Activated T-cell treated with anti-CD3 and anti-CD28 coated beads, Interleukin-2, amount 50 U/mL, for 4 hours (primary cell): ENCODE results near the gene SCARB1. TPM values are rescaled to one million over a fixed set of nuclear protein-coding genes. Genes with fewer than 3 reads are reported as not detected.

Source experiments
- ATAC-seq, 2 donors: fragments of 200-7000 bp; cut with Tn5 transposase; one replicate each; pipeline ENCODE4 v1.10.0; 2021
- DNase-seq: peaks from one replicate; pipeline ENCODE4 v3.0.0-alpha.2; 2020
- H3K27me3 Mint-ChIP-seq: one replicate; pipeline ENCODE4 v1.8.0; 2021; ENCODE audit warnings: low read depth, mixed read lengths
- H3K36me3 Mint-ChIP-seq: one replicate; pipeline ENCODE4 v1.8.0; 2022; ENCODE audit warnings: mixed read lengths; ENCODE audit not compliant: insufficient read depth
- H3K4me1 Mint-ChIP-seq: one replicate; pipeline ENCODE4 v1.8.0; 2021; ENCODE audit warnings: low read depth, mixed read lengths
- H3K4me3 Mint-ChIP-seq: one replicate; pipeline ENCODE4 v1.8.0; 2021; ENCODE audit warnings: mild to moderate bottlenecking, moderate library complexity, mixed read lengths
- H3K9me3 Mint-ChIP-seq: one replicate; pipeline ENCODE4 v1.8.0; 2021; ENCODE audit warnings: mixed read lengths
- total RNA-seq, 3 donors: library from RNA; stranded (reverse); gene quantifications; one replicate each; pipeline ENCODE4 v1.2.1, GENCODE V29; 2021

The SCARB1 gene
- total RNA-seq, 3 donors from 2014 or later: 17.0 to 29.9 (median 23.4) TPM

GRCh38 chr12:124847113-124848074, 16.3 kb downstream of the SCARB1 start:
- ATAC-seq (no peak), DNase-seq (no peak)
- no peak overlapping the region for H3K4me3 Mint-ChIP-seq
- H3K27me3 Mint-ChIP-seq: no peaks in the 10 kb centered on the region
- H3K4me1 Mint-ChIP-seq: peaks cover 2% of the 10 kb centered on the region
- no peaks in the 10 kb centered on the region for H3K36me3 Mint-ChIP-seq
- H3K9me3 Mint-ChIP-seq: no peaks in the 10 kb centered on the region

DNA sequence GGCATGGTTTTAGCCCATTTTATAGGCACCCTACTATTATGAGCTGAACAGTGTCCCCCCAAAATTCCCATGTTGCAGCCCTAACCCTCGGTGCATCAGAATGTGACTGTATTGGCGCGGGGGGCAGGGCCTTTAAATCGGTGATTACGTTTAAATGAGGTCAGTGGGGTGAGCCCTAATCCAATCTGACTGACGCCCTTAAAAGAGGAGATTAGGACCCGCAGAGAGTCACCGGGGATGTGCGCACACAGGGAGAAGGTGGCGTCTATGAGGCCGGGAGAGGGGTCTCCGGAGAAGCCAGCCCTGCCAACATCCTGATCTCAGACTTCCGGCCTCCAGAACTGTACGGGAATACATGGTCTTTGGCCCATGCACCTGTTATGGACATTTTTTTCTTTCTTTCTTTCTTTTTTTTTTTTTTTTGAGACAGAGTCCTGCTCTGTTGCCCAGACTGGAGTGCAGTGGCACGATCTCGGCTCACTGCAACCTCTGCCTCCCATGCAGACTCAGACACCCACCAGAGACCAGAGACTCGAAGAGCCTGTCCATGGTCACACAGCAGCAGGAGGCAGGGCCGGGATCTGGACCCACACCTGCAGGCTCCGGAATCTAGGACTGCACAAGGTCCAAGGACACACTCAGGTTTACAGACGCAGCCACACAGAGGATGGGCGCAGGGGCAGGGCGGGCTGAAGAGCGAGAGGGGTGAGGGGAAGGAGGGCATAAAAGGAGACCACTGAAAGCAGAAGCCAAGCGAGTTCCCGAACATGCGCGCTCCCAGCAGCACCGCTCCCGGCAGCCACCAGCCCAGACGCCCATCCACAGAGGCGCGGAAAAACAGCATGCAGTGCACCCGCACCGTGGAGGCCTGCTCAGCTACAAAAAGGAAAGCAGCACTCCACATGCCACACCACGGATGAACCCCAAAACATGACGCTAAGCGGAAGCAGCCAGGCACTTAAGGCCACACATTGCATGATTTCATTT, 19.0 kb downstream of the SCARB1 start:
- H3K36me3 Mint-ChIP-seq: no peaks in the 10 kb centered on the region
- H3K4me1 Mint-ChIP-seq: no peaks in the 10 kb centered on the region
- H3K4me3 Mint-ChIP-seq: no peak overlapping the region
- ATAC-seq (no peak), DNase-seq (no peak)
- H3K27me3 Mint-ChIP-seq: no peaks in the 10 kb centered on the region
- no peaks in the 10 kb centered on the region for H3K9me3 Mint-ChIP-seq

GRCh38 chr12:124842800-124843510, 20.7 kb downstream of the SCARB1 start:
- no peaks in the 10 kb centered on the region for H3K4me1 Mint-ChIP-seq
- H3K36me3 Mint-ChIP-seq: no peaks in the 10 kb centered on the region
- DNase-seq: no peak
- H3K27me3 Mint-ChIP-seq: no peaks in the 10 kb centered on the region
- no peak for ATAC-seq
- no peak overlapping the region for H3K4me3 Mint-ChIP-seq
- H3K9me3 Mint-ChIP-seq: no peaks in the 10 kb centered on the region

DNA sequence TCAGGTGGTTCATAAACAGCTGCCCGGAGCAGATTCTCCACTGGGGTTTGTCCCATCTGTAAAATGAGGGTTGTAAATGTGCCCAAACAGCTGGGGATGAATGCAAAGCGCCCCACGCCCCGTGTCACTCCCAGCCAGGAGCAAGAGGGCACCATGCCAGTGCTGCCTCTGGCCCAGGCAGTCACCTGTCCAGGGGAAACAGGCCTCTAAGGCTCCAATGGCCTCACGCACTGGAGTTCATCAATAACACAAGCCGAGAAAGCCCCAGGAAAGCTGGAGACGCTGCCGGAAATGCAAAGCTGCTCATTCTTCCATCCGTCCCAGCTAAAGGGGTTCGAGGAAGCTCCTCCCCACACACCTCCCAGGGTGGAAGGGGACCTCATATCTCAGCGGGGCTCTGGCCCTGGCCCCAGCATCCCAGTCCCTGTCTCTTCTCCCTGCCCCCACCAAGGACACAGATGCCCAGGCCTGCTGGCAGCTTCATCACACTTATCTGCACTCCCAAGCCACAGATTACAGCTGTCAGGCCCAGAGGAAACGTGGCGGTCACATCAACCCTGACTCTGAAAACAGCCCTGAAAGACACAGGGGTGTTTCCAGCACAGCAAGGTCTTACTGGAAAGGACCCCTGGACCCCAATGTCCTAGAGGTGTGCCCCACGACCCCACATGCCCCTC, 21.5 kb downstream of the SCARB1 start:
- Mint-ChIP-seq H3K9me3 (no peaks in the 10 kb centered on the region), H3K4me3 (no peak overlapping the region)
- no peak for ATAC-seq

GRCh38 chr12:124841558-124841945, 22.1 kb downstream of the SCARB1 start:
- ATAC-seq (no peak), DNase-seq (no peak)
- H3K9me3 Mint-ChIP-seq: no peaks in the 10 kb centered on the region

More for the DNA sequence above, 21.5 kb downstream of the SCARB1 start:
- no peaks in the 10 kb centered on the region for H3K36me3 Mint-ChIP-seq
- no peaks in the 10 kb centered on the region for H3K4me1 Mint-ChIP-seq
- H3K27me3 Mint-ChIP-seq: no peaks in the 10 kb centered on the region
- no peak for DNase-seq

GRCh38 chr12:124837958-124838803, 25.5 kb downstream of the SCARB1 start:
- H3K4me1 Mint-ChIP-seq: no peaks in the 10 kb centered on the region

More at GRCh38 chr12:124841558-124841945, 22.1 kb downstream of the SCARB1 start:
- no peaks in the 10 kb centered on the region for H3K36me3 Mint-ChIP-seq
- no peaks in the 10 kb centered on the region for H3K27me3 Mint-ChIP-seq
- H3K4me1 Mint-ChIP-seq: no peaks in the 10 kb centered on the region
- no peak overlapping the region for H3K4me3 Mint-ChIP-seq

GRCh38 chr12:124837249-124837897, 26.3 kb downstream of the SCARB1 start:
- no peak for DNase-seq
- Mint-ChIP-seq H3K36me3 (no peaks in the 10 kb centered on the region), H3K27me3 (no peaks in the 10 kb centered on the region), H3K4me3 (no peak overlapping the region), H3K9me3 (no peaks in the 10 kb centered on the region), H3K4me1 (no peaks in the 10 kb centered on the region)
- no peak for ATAC-seq

More at GRCh38 chr12:124837958-124838803, 25.5 kb downstream of the SCARB1 start:
- ATAC-seq (no peak), DNase-seq (no peak)
- Mint-ChIP-seq H3K9me3 (no peaks in the 10 kb centered on the region), H3K4me3 (no peak overlapping the region), H3K36me3 (no peaks in the 10 kb centered on the region), H3K27me3 (no peaks in the 10 kb centered on the region)

DNA sequence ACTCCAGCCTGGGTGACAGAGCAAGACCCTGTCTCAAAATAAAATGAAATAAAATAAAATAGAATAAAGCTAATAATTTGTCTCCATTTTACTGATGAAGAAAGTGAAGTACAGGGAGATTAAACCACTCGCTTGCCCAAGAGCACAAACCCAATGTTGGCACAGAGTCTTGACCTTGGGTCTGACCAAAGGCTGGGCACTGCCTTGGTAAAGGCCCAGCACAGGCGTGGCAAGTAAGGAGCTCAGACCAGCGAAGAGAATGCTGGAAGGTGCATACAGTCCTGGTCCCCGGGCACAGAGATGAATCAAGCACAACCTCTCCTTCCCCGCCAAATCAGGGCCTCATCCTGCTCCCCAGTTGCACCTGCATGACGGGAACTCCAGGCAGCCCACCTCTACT, 26.9 kb downstream of the SCARB1 start:
- ATAC-seq (no peak), DNase-seq (no peak)
- no peaks in the 10 kb centered on the region for H3K27me3 Mint-ChIP-seq
- no peaks in the 10 kb centered on the region for H3K9me3 Mint-ChIP-seq
- H3K36me3 Mint-ChIP-seq: no peaks in the 10 kb centered on the region
- no peak overlapping the region for H3K4me3 Mint-ChIP-seq
- no peaks in the 10 kb centered on the region for H3K4me1 Mint-ChIP-seq

DNA sequence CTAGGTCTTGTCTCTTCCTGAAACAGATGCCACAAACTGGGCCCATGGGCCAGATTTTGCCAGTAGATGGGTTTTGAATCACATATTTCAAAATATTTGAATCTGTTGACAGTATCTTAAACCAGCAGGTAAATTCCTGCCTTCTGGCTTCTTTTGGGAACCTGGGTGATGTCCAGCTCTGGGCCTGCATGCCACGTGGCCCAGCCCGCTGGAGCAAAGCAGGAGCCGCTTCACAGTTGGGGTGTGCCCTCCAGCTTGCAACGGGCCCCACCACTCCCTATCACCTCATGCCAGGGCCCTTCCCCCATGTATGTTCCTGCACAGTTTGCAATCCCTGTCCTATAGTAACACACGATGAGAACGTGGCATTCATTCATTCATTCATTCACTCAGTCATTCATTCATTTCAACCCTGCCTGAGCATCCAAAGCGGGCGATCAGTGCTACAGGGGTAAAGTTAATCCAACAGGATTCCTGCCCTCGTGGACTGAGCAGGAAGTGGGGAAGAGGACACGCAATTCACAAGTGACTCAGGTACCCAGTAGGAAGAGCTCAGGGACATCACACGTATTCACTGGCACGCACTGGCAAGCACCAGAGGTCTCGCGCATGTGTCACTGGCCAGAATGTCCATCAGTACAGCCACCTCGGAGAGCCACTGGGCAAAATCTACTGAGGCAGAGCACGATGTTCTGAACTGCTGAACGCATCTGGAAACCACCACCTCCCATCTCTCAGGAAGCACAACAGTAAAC, 27.8 kb downstream of the SCARB1 start:
- no peak for ATAC-seq
- no peaks in the 10 kb centered on the region for H3K9me3 Mint-ChIP-seq
- DNase-seq: no peak
- no peaks in the 10 kb centered on the region for H3K4me1 Mint-ChIP-seq
- H3K4me3 Mint-ChIP-seq: no peak overlapping the region
- H3K27me3 Mint-ChIP-seq: no peaks in the 10 kb centered on the region
- H3K36me3 Mint-ChIP-seq: no peaks in the 10 kb centered on the region

DNA sequence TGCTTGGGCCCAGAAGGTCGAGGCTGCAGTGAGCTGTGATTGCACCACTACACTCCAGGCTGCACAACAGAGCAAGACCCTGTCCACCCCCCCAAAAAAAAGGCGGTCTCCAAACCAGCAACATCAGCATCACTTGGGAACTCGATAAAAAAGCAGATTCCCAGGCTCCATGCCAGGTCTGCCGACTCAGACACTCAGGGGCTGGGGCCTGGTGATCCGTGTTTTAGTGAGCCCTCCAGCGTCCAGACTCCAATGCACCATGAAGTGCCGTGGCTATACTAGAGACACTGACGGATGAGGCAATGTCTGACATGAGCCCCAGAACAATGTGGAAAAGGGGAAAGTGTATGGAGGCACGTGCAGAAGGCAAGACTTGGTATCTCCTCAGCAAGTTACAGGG, 28.8 kb downstream of the SCARB1 start:
- no peaks in the 10 kb centered on the region for H3K9me3 Mint-ChIP-seq
- no peaks in the 10 kb centered on the region for H3K27me3 Mint-ChIP-seq
- H3K4me3 Mint-ChIP-seq: no peak overlapping the region
- DNase-seq: no peak
- no peak for ATAC-seq
- H3K4me1 Mint-ChIP-seq: no peaks in the 10 kb centered on the region
- H3K36me3 Mint-ChIP-seq: no peaks in the 10 kb centered on the region

DNA sequence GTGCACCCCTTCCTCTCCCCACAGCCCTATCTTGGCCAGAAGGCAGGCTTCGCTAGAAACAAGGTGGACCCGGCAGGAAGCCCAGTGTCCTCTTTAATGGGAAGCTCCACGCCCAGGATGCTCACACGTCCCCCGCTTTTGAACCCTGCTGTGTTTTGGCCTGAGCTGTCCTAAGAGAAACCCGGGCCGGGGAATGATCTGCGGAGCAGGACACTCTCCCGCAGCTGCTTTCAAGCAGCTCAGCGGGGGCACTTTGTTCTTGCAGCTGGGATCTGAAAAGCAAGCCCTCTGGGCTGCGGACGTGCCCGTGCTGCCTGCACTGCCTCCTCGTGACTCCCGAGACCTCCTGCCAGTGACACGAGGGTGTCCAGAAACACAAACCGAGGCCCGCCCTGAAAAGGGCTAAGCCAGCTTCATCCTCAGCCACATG, 30.0 kb downstream of the SCARB1 start:
- Mint-ChIP-seq H3K4me3 (no peak overlapping the region), H3K36me3 (no peaks in the 10 kb centered on the region), H3K27me3 (no peaks in the 10 kb centered on the region), H3K9me3 (peaks cover 5% of the 10 kb centered on the region), H3K4me1 (no peaks in the 10 kb centered on the region)
- DNase-seq (no peak), ATAC-seq (no peak)

- ATAC-seq (no peak), DNase-seq (no peak)
- Mint-ChIP-seq H3K36me3 (no peaks in the 10 kb centered on the region), H3K4me3 (no peak overlapping the region), H3K27me3 (no peaks in the 10 kb centered on the region), H3K4me1 (no peaks in the 10 kb centered on the region), H3K9me3 (peaks cover 5% of the 10 kb centered on the region)
Observed at GRCh38 chr12:124832856-124833255, 30.8 kb downstream of the SCARB1 start.
